SH-SY5Y (cell line): Measurements from ENCODE around the gene SLC30A1.

ENCODE experiments used
- GATA2 ChIP-seq: IDR thresholded peaks from 2 replicates; pipeline ENCODE4 v1.6.1; 2011; ENCODE audit warnings: mild to moderate bottlenecking, low read depth, low read length
- GATA3 ChIP-seq: IDR thresholded peaks from 2 replicates; pipeline ENCODE4 v1.6.1; 2011; ENCODE audit warnings: low read depth, mild to moderate bottlenecking, low read length, moderate library complexity

GRCh38 chr1:211531194-211532087 lies 47.5 kb downstream of the SLC30A1 start:
- TF ChIP-seq GATA2 (no peak), GATA3 (no peak)
